Natural killer cell treated with Interleukin-12 subunit alpha and Interleukin-12 subunit beta and Interleukin-15 and Interleukin-18, amount 100 ng/mL, for 72 hours (primary cell): ENCODE measurements around the gene PPA2. TPM values are rescaled to one million over a fixed set of nuclear protein-coding genes. Genes with fewer than 3 reads are reported as not detected.

Experiments
- ATAC-seq, 2 donors: fragments of 150-1000 bp; cut with Tn5 transposase in 1 of 2; sonication (Bioruptor Pico), chemical (Tn5 transposase) in 1 of 2; 2 replicates each; pipeline ENCODE4 v1.10.0; 2021
- DNase-seq: peaks from one replicate; pipeline ENCODE4 v3.0.0; 2022; ENCODE audit warnings: low spot score
- H3K27ac Mint-ChIP-seq, 2 donors: 1 replicate in 1 of 2; 2 replicates in 1 of 2; pipeline ENCODE4 v1.8.0; 2022; ENCODE audit warnings: mixed read lengths in 2 of 2, mild to moderate bottlenecking in 1 of 2, moderate library complexity in 1 of 2
- H3K27me3 Mint-ChIP-seq, 2 donors: 1 replicate in 1 of 2; 2 replicates in 1 of 2; pipeline ENCODE4 v1.8.0; 2022; ENCODE audit warnings: mixed read lengths in 2 of 2
- H3K36me3 Mint-ChIP-seq: one replicate; pipeline ENCODE4 v1.8.0; 2022; ENCODE audit warnings: mixed read lengths
- H3K4me1 Mint-ChIP-seq, 2 donors: 1 replicate in 1 of 2; 2 replicates in 1 of 2; pipeline ENCODE4 v1.8.0; 2022; ENCODE audit warnings: low read depth in 2 of 2, mixed read lengths in 2 of 2, mild to moderate bottlenecking in 1 of 2
- H3K4me3 Mint-ChIP-seq: one replicate; pipeline ENCODE4 v1.8.0; 2022; ENCODE audit warnings: mixed read lengths
- H3K9me3 Mint-ChIP-seq: 2 replicates; pipeline ENCODE4 v1.8.0; 2022; ENCODE audit warnings: mixed read lengths
- total RNA-seq, 2 donors: library from RNA; stranded (reverse); gene quantifications; one replicate each; pipeline ENCODE4 v1.2.3, GENCODE V29; 2022

The PPA2 gene
- total RNA-seq, 2 donors from 2014 or later = 45.0 to 63.1 TPM

GRCh38 chr4:105350859-105351490, 122.9 kb downstream of the PPA2 start:
- Mint-ChIP-seq H3K36me3 (peaks cover 6% of the 10 kb centered on the region), H3K27ac (no peak overlapping the region), H3K4me3 (no peak overlapping the region), H3K9me3 (no peaks in the 10 kb centered on the region), H3K4me1 (peaks cover 6 to 10% of the 10 kb centered on the region in 2 donors), H3K27me3 (no peaks in the 10 kb centered on the region)
- DNase-seq (no peak), ATAC-seq (no peak)

GRCh38 chr4:105348719-105349118, 125.1 kb downstream of the PPA2 start:
- H3K27ac Mint-ChIP-seq = no peak overlapping the region
- H3K4me1 Mint-ChIP-seq = peaks cover 6 to 10% of the 10 kb centered on the region in 2 donors
- DNase-seq (no peak), ATAC-seq (no peak)
- H3K27me3 Mint-ChIP-seq = no peaks in the 10 kb centered on the region
- no peaks in the 10 kb centered on the region for H3K9me3 Mint-ChIP-seq
- no peaks in the 10 kb centered on the region for H3K36me3 Mint-ChIP-seq
- H3K4me3 Mint-ChIP-seq = no peak overlapping the region

GRCh38 chr4:105346869-105347268, 127.0 kb downstream of the PPA2 start:
- H3K27me3 Mint-ChIP-seq = no peaks in the 10 kb centered on the region
- H3K36me3 Mint-ChIP-seq = no peaks in the 10 kb centered on the region
- no peak overlapping the region for H3K4me3 Mint-ChIP-seq
- H3K27ac Mint-ChIP-seq = no peak overlapping the region
- no peak for DNase-seq
- no peaks in the 10 kb centered on the region for H3K9me3 Mint-ChIP-seq
- no peaks in the 10 kb centered on the region for H3K4me1 Mint-ChIP-seq
- no peak for ATAC-seq

DNA sequence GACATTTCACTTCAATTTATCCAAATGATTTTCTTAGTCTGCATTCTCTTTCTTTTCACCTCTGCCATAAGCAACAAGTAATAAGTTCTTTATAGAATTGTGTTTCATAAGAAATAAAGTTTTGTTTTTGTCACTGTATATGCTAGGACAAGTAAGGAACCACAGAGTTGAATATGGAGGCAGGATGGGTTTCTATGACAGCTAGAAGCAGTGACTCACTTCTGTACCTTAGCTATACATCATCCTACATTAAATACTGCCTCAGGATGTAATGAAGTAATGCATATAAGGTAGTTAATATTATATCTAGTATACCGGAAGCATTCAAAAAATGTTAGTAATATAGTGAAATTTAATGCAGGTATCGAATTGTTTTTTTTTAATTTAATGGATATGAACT, 128.0 kb downstream of the PPA2 start:
- H3K27me3 Mint-ChIP-seq = no peaks in the 10 kb centered on the region
- ATAC-seq (no peak), DNase-seq (no peak)
- no peaks in the 10 kb centered on the region for H3K9me3 Mint-ChIP-seq
- H3K27ac Mint-ChIP-seq = no peak overlapping the region
- H3K4me1 Mint-ChIP-seq = no peaks in the 10 kb centered on the region
- no peak overlapping the region for H3K4me3 Mint-ChIP-seq
- no peaks in the 10 kb centered on the region for H3K36me3 Mint-ChIP-seq

GRCh38 chr4:105345358-105345757, 128.5 kb downstream of the PPA2 start:
- Mint-ChIP-seq H3K4me1 (no peaks in the 10 kb centered on the region), H3K36me3 (no peaks in the 10 kb centered on the region), H3K9me3 (no peaks in the 10 kb centered on the region), H3K4me3 (no peak overlapping the region), H3K27ac (no peak overlapping the region), H3K27me3 (no peaks in the 10 kb centered on the region)
- no peak for DNase-seq
- ATAC-seq = no peak

GRCh38 chr4:105344141-105344540, 129.7 kb downstream of the PPA2 start:
- Mint-ChIP-seq H3K4me3 (no peak overlapping the region), H3K27me3 (no peaks in the 10 kb centered on the region), H3K4me1 (no peaks in the 10 kb centered on the region), H3K27ac (no peak overlapping the region), H3K9me3 (no peaks in the 10 kb centered on the region), H3K36me3 (no peaks in the 10 kb centered on the region)
- DNase-seq (no peak), ATAC-seq (no peak)

- Mint-ChIP-seq H3K27me3 (no peaks in the 10 kb centered on the region), H3K36me3 (no peaks in the 10 kb centered on the region), H3K27ac (no peak overlapping the region), H3K4me3 (no peak overlapping the region), H3K4me1 (peaks cover 0 to 3% of the 10 kb centered on the region in 2 donors), H3K9me3 (no peaks in the 10 kb centered on the region)
- DNase-seq (no peak), ATAC-seq (no peak)
Measured at GRCh38 chr4:105343146-105343931, 130.5 kb downstream of the PPA2 start.

DNA sequence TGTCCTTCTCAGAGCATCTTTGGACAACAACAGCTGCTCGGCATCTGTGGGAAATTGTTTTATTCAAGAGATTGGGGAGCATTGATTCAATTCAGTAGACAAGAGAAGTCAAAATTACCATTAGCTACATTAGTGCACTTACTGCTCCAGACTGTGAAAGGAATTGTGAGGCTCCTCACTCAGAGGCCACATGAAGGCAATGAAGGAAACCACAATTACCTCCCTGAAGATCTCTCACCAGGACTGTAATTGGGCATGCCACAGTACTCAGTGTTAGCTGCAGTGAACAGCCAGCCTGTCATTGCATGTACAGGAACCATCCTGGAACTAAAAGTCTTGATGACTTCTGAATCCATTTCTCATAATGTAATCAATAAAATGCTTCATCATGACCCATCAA, 144.8 kb downstream of the PPA2 start:
- Mint-ChIP-seq H3K36me3 (no peaks in the 10 kb centered on the region), H3K27ac (no peak overlapping the region), H3K27me3 (peaks cover 0 to 2% of the 10 kb centered on the region in 2 donors), H3K4me1 (peaks cover 20 to 22% of the 10 kb centered on the region in 2 donors), H3K9me3 (no peaks in the 10 kb centered on the region), H3K4me3 (no peak overlapping the region)
- no peak for DNase-seq
- no peak for ATAC-seq

DNA sequence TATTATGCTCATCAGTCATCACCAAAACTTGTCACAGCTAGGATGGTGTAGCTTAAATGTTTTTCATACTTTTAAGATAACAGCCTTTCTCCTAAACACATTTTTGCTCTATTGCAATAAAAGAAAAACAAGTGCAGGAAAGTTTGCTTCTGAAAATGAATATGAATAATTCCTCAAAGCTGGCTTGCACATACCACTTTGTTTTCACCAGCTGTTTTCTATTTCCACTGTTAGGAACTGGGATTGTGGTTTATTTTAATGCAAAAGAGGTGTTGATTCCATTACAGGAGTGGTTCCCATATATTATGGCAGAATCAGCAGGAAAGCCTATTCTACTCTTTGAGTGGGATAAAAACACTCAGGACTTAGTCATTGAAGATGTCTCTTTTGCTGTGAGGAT, 145.9 kb downstream of the PPA2 start:
- no peaks in the 10 kb centered on the region for H3K36me3 Mint-ChIP-seq
- no peak for DNase-seq
- peaks cover 0 to 2% of the 10 kb centered on the region in 2 donors for H3K27me3 Mint-ChIP-seq
- H3K4me1 Mint-ChIP-seq = peaks cover 20 to 22% of the 10 kb centered on the region in 2 donors
- ATAC-seq = no peak
- H3K4me3 Mint-ChIP-seq = no peak overlapping the region
- H3K27ac Mint-ChIP-seq = no peak overlapping the region
- no peaks in the 10 kb centered on the region for H3K9me3 Mint-ChIP-seq

- Mint-ChIP-seq H3K4me1 (peaks cover 20 to 22% of the 10 kb centered on the region in 2 donors), H3K4me3 (no peak overlapping the region), H3K27me3 (peaks cover 0 to 2% of the 10 kb centered on the region in 2 donors), H3K27ac (no peak overlapping the region), H3K9me3 (no peaks in the 10 kb centered on the region), H3K36me3 (no peaks in the 10 kb centered on the region)
- ATAC-seq (peak; percentile 63 to 93), DNase-seq (no peak)
Measured at GRCh38 chr4:105327222-105327621, 146.6 kb downstream of the PPA2 start.

Other genes starting within 250 kb of the PPA2 start
- not detected for gene ARHGEF38, start 78.6 kb upstream of the PPA2 start, total RNA-seq
- gene INTS12, start 234.6 kb upstream of the PPA2 start, total RNA-seq = 10 to 100 TPM; 20.4 to 24.4 TPM
- gene GSTCD, start 234.7 kb upstream of the PPA2 start, total RNA-seq = 10 to 100 TPM; 17.1 to 24.8 TPM